Measurements from ENCODE around the gene TMEM135.
A peak's percentile ranks its signal among the peaks of the same experiment; 100 is the strongest.

TMEM135 gene

DNA sequence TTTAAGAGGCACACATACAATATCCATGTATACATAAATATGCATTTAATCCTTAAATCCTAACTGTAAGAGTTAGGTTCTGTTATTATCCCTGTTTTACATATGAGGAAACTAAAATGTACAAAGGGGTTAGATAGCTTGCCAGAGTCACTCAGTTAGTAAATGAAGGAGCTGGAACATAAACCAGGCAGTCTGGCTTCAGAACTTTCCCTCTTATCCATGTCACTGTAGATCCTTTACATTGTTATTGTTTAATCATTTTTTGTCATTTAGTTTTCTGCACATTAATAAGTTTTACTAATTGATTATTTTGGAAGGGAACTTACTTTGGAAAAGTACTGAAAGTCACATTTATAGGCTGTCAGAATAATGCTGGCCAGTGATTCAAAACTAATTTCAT lies 282.4 kb downstream of the TMEM135 start:
- no peak for DNase-seq

DNA sequence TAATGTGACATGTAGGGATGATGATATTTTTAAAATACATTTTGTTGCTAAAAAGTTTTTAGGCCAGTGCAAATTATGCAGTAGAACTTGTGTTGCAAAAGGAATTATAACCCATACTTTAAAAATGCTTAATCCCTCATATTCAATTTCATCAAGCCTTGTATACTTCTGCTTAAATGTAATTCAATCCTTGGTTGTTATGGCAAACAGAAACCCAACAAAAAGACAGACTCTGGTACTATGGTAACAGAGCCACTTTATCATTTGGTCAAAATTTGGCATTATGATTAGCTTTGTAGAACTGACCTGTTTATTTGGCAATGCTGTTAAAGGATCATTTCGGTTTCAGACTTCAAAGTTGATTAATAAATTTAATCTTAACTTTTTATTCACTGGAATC lies 284.8 kb downstream of the TMEM135 start:
- no peak for DNase-seq

DNA sequence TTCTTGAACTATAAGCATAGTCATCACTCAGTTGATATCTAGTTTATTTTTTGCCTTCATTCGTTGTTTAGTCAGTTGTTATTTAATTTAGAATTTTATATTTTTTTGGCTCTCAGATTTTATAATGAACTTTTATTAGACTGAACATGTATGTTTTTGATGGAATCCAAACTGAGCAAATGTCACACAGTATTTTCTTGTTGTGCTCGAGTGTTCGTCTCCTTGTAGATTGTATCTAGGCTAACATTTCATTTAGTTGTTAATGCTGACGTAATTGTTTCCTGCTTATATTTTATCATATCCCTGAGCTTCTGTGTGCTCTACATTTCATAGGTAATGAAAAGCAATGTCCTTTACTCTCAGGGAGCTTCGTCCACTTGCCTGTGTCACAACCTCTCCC lies 286.2 kb downstream of the TMEM135 start:
- DNase-seq = no peak

DNA sequence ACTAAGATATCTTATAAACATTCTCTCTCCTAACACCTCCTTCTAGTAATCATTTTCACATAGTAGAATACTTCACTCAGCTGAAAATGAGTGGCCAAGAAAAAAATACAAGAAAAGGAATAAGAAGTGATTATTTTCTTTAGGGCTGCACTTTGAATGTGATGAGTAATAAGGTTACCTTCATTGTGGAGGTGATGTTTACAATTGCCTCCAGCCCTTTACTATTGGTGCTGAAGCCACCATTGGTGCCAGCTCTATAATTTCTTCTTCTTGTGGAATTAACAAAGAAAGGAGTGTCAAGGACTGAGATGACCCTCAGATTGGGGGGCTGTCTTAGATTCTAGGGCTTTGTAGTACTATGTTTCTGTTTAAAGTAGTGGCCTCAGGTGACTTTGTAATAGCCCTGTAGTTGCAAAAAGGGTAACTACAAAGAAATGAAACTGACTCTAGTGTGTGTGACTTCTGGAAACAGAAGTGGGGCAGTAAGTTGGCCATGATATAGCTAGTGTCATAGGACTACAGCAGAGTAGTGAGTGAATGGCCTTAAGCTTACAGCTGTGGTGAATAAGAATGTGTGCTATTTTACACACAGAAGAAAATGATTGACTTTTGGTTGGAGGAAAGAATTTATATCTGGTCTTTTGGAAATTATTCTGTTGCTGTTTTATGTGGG lies 287.2 kb downstream of the TMEM135 start:
- DNase-seq = no peak

DNA sequence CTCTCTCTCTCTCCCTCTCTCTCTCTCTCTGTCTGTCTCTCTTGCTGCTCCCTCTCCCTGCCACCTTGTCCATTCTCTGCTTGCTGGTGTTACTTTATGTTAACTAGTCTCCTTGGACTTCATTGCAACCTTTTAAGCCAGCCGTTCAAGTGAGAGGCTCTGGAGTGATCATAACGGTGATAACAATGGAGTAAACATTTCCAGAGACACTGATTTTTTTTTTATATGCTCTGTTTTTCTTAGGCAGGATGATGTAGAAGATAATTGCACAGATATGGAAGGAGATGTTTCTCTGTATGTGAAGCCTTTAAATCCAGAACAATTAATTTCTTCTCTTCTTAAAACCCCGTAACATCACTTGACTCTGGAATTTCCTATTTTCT lies 287.7 kb downstream of the TMEM135 start:
- no peak for DNase-seq

DNA sequence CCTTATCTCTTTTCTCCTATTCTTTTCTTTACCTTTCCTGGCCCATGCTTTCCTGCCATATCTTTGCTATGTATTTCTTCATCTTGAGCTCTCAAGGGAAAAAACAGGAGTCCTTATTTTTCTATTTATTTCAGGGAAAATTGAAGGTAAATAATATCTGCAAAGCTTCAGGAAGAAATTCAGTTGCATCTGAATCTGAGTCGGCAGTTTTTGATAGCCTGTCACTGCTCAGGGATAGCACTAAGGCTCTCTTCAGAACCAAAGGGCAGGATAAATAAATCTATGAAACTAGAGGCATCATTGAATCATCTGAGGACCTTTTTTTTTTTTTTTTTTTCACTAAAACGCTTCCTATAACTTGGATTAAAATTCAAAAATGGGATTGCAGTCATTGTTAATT lies 288.9 kb downstream of the TMEM135 start:
- DNase-seq = no peak

DNA sequence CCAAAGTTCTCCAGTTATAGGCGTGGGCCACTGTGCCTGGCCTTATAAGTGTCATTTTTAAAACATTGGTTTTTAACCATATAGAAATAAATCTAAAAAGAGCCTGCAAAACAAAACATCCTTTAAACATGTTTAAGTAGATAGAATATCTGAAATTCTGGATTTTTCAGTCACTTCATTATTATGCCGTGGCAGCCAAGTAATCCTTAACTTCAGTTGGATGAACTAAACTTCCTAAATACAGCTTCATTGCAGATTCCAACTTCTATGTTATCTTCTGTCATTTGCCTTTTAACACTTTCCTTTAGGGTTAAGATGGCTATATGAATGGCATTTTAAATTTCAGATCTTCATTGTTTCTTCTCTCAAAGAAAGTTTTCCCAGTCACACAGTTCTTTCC lies 291.4 kb downstream of the TMEM135 start:
- no peak for DNase-seq

DNA sequence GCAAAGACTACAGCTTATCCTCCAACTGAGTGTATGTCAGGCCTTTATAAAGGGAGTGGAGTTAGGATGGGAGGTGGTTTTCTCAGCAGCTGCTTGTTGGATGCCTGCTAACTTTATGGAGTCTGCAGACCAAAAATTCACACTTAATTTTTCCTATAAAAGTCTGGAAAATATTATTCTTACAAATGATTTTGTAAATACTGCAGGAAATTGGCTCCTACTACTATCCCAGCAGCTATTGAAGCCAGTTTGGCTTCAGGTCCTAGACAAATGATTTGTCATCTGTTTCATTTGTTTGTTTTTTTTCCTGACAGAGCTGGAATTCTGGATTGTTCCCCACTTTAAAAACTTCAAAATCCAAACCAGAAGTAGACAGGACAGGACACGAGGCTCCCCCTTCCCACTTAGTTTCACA lies 292.5 kb downstream of the TMEM135 start:
- DNase-seq = no peak

DNA sequence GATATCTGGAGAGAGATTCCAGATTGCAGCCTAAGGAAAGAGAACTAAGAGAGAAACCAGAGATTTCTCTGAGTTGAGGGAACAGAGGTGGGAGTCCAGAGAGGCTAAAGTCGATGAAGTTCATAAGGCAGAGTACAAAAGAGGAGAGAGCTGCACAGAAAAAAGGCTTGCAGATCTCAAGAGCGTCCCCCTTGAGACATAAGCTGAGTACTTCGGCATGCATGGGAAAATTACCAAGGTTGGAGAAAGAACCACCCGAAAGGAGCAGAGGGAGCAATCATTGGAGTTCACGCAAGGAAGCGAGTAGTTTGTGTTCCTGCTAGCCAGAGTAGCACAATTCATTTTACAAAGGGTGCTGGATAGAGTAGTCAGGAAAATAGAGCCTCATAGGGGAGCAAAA lies 293.5 kb downstream of the TMEM135 start:
- DNase-seq = no peak

DNA sequence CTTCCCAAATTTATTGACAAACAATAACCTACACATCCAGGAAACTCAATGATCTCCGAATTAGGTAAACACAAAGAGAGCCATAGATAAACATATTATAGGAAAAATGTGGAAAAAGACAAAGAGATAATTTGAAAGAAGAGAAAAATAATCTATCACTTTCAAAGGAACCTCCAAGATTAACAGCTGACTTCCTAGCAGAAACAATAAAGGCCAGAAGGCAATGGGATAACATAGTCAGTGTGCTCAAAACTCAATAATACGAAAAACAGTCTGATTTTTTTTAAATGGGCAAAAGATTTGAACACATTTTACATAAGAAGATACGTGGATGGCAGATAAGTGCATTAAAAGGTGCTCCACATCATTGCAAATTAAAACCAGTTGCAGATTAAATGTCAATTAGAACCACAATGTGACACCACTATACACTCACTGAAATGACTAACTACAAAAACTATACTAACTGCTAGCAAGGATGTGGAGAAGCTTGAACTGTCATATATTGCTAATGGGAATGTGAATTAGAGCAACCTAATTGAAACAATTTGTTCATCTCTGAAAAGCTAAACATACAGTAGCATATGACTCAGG lies 300.4 kb downstream of the TMEM135 start:
- no peak for DNase-seq

DNA sequence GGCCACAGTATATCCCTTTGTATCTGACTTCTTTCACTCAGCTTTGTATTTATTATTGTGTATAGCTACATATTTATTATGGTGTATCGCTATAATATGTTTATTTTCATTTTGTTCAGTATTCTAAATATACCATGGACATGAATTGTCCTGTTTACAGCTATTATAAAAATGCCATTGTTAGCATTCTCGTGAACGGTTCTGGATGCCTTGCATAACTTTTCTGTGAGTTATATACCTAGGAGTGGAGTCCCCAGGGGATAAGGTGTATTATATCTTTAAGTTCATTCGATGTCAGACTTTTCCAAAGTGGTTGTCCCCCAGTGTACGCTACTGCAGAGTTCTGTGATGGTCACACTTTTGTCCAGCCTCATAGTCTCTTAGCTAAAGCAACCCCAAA lies 301.7 kb downstream of the TMEM135 start:
- no peak for DNase-seq

DNA sequence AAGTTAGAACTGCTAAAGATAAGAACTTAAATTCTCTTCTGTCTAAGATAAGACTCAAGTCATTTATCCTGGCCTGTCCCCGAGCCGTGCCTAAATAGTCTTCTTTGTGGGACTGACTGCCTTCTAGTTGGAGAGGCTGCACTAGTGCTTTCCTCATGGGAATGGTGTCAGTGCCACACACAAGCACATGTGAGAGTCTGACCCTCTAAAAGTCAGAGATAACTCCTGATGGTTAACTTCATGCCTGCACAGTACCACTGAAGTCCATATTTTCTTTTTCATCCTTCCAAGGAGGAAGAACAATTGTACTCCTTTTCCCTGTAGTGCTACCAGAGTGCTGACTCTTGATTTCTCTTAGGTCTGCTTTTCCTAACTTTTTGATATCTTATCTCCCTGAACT lies 309.7 kb downstream of the TMEM135 start:
- DNase-seq = no peak

DNA sequence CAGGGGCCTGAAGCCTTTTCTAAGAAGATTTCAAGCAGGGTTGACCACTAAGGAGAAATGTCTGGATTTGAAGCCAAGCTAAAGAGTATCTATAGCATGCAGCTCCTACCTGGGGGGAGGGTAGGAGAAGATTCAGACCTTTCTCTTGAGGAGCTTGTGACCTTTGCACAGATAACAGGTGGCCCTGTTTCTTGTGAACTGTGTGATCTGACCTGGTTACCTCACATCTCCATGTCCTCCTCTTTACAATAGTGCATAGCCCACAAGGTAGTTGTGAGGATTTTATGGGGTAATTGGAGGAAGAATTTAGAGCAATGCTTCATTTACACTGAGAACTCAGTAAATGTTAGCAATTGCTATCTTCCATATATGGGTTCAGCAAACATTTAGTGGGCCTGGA lies 310.1 kb downstream of the TMEM135 start:
- DNase-seq = no peak

DNA sequence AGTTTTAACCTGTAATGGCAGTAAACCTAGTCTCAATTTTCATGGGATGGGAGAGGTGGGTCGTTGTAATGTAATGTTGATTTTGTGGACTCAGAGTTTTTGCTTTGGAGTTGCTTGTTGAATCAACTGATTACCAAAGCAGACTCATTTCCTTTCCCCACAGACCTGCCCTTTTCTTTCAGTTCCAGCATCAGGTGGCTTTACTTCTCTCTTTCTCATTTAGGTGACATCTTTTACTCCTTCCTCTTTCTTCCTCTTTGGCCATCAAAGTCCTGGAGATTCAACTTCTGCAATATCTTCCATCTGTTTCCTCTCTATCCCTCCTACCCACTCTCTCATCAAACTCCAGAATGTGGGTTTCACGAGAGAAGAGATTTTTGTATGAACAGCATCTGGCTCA lies 313.9 kb downstream of the TMEM135 start:
- no peak for DNase-seq

DNA sequence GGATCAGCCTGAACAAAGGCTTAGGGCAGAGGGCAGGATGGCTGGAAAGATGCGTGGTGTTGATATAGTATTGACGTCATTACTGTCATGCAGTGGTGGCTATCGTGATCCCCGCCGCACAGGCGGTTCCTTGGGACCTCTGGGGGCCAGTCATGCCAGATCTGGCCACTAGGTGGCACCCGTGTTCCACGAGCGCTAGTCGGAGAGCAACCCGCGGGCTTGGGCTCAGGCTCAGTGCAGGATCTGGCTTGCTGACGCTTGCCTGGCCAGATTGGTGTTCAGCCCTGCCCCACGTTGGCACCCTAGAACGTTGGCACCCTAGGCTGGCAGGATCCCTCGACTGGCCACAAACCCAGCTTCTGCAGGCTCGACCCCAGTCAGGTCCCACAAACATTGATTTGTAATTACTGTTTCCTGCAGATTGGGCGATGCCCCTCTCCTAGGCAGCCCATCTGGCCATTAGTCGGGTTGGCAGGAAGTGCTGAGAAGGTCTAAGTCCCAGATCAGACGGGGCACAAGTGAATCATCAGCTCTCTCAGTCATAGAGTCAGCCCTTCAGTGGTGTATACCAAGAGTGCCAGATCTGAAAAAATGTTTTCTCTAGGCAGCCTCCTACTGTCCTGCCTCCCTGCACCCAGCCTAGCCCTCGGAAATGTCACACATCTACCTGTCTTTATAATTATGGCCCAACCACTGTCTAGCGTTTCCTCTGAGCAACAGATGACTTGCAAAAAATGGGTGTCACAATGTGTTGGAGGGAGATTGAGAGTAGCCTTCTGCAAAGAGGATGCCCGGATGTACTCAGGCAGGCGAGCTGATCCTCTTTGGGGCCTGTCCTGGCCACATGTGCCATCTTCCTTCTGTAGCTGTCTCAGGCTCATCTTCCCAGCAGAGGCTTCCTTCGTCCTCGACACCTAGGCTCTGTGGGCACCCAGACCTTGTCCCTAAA lies 315.3 kb downstream of the TMEM135 start:
- peak; percentile 67 for DNase-seq

DNA sequence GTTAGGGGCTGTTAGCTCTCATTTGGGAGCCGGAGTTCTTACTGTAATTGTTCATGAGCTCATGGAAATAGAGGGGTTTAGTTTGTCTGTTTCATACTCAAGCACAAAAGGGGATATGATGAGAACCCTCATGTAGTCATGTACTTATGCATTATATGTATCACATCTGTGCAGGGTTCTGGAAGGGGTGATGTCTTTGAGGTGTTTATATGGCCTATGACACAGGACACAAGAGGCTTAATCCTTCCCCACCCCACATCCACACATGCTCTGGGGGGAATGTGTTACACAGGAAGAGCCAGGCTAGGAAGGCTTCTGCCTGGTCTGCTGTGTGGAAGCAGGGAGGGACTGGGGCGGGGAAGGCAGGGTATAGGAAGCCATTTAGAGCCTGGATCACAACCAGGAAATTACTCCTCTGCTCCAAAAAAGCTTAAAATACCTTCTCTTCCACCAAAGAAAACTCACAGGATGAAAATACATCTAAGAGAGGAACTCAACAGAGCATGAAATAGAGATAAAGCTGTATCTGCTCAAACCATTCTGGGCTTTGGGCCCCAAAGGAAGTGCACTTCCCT lies 316.1 kb downstream of the TMEM135 start:
- no peak for DNase-seq

DNA sequence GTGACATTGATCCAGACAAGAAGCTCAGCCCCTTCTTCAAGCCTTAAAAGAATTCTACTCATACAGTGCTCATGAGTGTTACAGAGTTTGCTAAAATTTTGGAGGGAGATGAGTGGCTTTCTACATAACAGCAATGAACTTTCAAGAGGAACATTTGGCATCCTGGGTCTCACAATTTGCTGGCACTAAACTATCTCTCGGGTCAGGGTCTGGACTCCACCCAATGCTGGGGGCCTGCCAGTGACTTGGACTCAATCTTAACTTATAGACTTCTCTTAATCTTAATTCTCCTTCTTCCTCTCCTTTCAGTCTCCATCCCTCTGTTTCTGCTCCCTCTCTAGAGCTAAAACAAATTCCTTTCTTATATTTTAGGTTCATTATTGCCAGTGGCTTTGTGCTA lies 317.9 kb downstream of the TMEM135 start:
- no peak for DNase-seq

DNA sequence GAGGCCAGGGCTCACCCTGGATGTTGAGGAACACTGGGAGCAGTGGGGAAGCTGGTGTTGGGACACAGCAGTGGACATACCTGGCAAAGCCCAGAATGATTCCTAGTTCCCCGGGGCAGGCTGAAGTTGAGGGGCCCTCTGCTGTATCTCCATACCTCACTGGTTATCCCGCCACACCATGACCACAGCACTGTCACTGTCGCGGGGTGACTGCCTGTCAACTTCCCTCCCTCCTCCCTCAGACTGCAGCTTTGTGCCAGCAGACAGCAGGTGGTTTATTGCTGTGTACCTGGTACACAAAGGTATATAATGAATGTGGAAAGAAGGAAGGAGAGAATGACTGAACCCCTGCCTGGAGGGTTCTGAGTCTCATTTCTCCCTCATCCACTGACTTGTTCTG lies 318.7 kb downstream of the TMEM135 start:
- DNase-seq = no peak

DNA sequence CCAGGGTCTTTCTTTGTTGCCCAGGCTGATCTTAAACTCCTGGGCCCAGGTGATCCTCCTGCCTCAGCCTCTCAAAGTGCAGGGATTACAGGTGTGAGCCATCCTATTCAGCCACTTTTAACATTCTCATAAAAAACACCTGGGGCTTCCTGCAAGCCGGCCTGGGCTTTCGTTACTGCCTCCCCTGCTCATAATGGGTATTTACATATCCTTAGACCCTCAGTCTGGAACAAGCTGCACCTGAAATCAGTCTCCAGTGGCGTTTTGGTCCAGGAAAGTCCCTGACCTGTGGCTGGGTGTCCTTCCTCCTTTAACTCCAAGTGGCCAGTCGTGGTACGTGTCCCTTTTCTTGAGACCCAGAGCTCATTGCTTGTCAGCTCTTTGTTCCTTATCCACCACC lies 320.7 kb downstream of the TMEM135 start:
- no peak for DNase-seq

DNA sequence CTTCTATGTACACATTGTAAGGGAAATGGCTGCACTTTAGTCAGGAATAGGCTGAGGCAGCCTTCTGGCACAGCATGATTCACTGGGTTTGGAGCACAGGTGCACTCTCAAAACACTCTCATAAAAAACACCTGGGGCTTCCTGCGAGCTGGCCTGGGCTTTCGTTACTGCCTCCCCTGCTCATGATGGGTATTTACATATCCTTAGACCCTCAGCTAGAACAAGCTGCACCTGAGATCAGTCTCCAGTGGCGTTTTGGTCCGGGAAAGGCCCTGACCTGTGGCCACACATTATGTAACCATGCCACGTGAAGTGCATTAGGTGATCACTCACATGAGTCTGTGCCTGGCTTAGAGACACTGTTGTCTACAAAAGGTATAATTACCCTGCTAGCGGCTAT lies 321.7 kb downstream of the TMEM135 start:
- DNase-seq = no peak

DNA sequence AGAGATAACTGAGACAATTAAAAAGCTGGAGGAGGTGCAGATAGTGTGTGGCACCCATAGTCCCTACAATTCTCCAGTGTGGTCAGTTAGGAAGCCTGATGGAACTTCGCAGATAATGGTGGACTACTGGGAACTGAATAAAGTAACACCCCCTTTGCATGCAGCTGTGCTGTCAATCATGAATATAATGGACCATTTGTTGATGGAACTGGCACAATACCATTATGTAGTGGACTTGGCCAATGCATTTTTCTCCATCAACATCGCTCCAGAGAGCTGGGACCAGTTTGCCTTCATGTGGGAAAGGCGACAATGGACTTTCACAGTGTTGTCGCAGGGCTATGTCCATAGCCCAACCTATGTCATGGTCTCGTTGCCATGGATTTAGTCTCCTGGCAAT lies 324.2 kb downstream of the TMEM135 start:
- no peak for DNase-seq

DNA sequence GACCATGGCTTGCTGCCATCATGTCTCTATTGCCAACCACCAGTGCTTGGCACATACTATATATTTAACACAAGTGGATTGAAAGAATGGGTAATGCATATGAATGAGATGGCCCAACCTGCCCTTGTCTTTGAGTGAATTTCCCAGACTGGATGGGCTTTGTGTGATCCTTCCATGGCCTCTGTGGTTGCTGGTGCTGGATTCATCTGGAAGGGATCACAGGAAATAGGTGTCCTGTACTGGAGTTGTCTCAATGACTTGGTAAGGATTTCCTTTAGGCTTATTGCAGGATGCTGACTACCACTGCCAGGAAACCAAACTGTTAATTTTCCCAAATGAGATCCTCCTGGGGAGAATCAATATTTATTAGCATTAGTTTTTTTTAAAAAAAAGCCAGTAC lies 328.6 kb downstream of the TMEM135 start:
- DNase-seq = no peak

DNA sequence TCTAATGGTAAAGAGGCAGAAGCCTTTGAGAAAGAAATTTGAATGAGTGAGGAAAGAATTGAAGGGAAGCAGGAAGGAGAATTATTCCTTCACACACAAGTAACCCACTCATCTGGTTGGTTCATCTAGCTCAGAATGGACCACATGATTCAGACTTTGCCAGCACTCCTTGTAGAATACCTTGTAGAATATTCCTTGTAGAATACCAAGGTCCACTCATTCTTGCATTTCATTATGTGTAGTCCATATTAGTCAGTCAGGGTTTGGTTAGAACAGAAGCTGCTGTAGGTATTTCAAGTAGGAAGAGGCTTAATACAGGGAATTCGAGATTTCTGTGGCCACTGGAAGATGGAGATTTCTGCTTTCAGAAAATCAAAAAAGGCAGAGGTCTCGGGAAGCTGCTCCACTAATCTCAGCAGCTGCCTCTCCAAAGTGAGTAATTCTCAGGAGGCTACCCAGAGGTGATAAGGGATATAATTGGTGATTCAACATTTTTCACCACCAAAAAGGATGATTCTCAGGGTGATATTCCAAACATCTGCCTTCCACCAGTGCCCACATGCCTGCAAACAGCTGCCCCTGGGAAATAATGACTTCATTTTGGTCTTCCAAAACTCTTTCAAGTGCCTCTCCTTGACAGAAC lies 329.1 kb downstream of the TMEM135 start:
- peak; percentile 70 for DNase-seq
